SK-N-SH (cell line): ENCODE measurements around the gene BAIAP2L2. TPM values are rescaled to one million over a fixed set of nuclear protein-coding genes. Genes with fewer than 3 reads are reported as not detected.
A peak's percentile ranks its signal among the peaks of the same experiment; 100 is the strongest.

Experiments used
- CTCF ChIA-PET: fragments of 300-600, 350-600 bp; formaldehyde crosslinking; extraction: SDS; loops from one replicate; lab custom pipeline; 2021; lab: Yijun Ruan, JAX
- POLR2A ChIA-PET: fragments of 350-600 bp; sonication (Branson Sonifier 250); formaldehyde crosslinking; extraction: SDS; loops from one replicate; lab custom pipeline; 2020; ENCODE audit warnings: antibody characterized with exemption, inconsistent platforms; lab: Yijun Ruan, JAX
- DNase-seq: peaks from one replicate; pipeline ENCODE4 v3.0.0; 2012
- H2AFZ ChIP-seq: fragments of 200-600 bp; sonication (generic); 2 replicates; pipeline ENCODE4 v1.8.1; 2016; ENCODE audit warnings: antibody characterized with exemption, mild to moderate bottlenecking, low read depth
- H3F3A ChIP-seq: fragments of 200-600 bp; sonication (generic); replicated peaks from 2 replicates; pipeline ENCODE3; 2016; ENCODE audit warnings: antibody characterized with exemption, mild to moderate bottlenecking; ENCODE audit not compliant: insufficient read depth
- H3K27ac ChIP-seq, 2 experiments: fragments of 200-500 bp in 1 of 2; fragments of 200-600 bp in 1 of 2; sonication (Bioruptor generic) in 1 of 2; sonication (generic), shearing (Covaris generic) in 1 of 2; 2 replicates each; pipeline versions ENCODE4 v1.5.1 to v1.6.1; 2014 to 2016; ENCODE audit warnings: low read depth in 2 of 2, inconsistent platforms in 1 of 2, low read length in 1 of 2, mild to moderate bottlenecking in 1 of 2, mixed read lengths in 1 of 2
- H3K27me3 ChIP-seq: fragments of 200-600 bp; sonication (generic), shearing (Covaris generic); 2 replicates; pipeline ENCODE4 v1.6.1; 2016; ENCODE audit warnings: mixed run types; ENCODE audit not compliant: insufficient read depth
- H3K36me3 ChIP-seq, 2 experiments: fragments of 200-500 bp in 1 of 2; fragments of 200-600 bp in 1 of 2; sonication (Bioruptor generic) in 1 of 2; sonication (generic) in 1 of 2; replicated peaks in 1 of 2; 2 replicates each; pipeline versions ENCODE3 to v1.5.1; 2014 to 2016; ENCODE audit warnings: low read length in 1 of 2, mild to moderate bottlenecking in 1 of 2; ENCODE audit not compliant: insufficient read depth in 2 of 2, control insufficient read depth in 1 of 2
- H3K4me1 ChIP-seq, 2 experiments: fragments of 200-500 bp in 1 of 2; fragments of 200-600 bp in 1 of 2; sonication (Bioruptor generic) in 1 of 2; sonication (generic), shearing (Covaris generic) in 1 of 2; 2 replicates each; pipeline versions ENCODE4 v1.5.1 to v1.6.1; 2014 to 2016; ENCODE audit warnings: low read depth in 1 of 2, low read length in 1 of 2, mixed run types in 1 of 2; ENCODE audit not compliant: insufficient read depth in 2 of 2, control insufficient read depth in 1 of 2
- H3K4me2 ChIP-seq: fragments of 200-600 bp; sonication (generic), shearing (Covaris generic); 2 replicates; pipeline ENCODE4 v1.6.1; 2017; ENCODE audit warnings: mixed run types
- H3K4me3 ChIP-seq, 2 experiments: fragments of 200-500 bp in 1 of 2; fragments of 200-600 bp in 1 of 2; sonication (Bioruptor generic) in 1 of 2; sonication (generic), shearing (Covaris generic) in 1 of 2; 2 replicates each; pipeline versions ENCODE4 v1.5.1 to v1.8.1; 2014 to 2016; ENCODE audit warnings: low read depth in 2 of 2, inconsistent platforms in 1 of 2, low read length in 1 of 2, mild to moderate bottlenecking in 1 of 2, mixed read lengths in 1 of 2, moderate library complexity in 1 of 2
- H3K79me2 ChIP-seq: fragments of 200-600 bp; sonication (generic); 2 replicates; pipeline ENCODE4 v1.8.1; 2017; ENCODE audit warnings: mild to moderate bottlenecking; ENCODE audit not compliant: insufficient read depth
- H3K9ac ChIP-seq: fragments of 200-600 bp; sonication (generic); 2 replicates; pipeline ENCODE4 v1.6.1; 2017; ENCODE audit warnings: mixed run types
- H3K9me2 ChIP-seq: fragments of 200-600 bp; sonication (generic); 2 replicates; pipeline ENCODE4 v1.6.1; 2017; ENCODE audit warnings: mixed run types
- H3K9me3 ChIP-seq: fragments of 200-600 bp; sonication (generic); 2 replicates; pipeline ENCODE4 v1.6.1; 2017; ENCODE audit warnings: mixed run types, mild to moderate bottlenecking, moderate library complexity
- H4K20me1 ChIP-seq: fragments of 200-600 bp; sonication (generic); 2 replicates; pipeline ENCODE4 v1.6.1; 2017; ENCODE audit warnings: mild to moderate bottlenecking, mixed run types; ENCODE audit not compliant: insufficient read depth
- FOSL2 ChIP-seq: IDR thresholded peaks from 2 replicates; pipeline ENCODE4 v1.4.0; 2012; ENCODE audit warnings: low read depth, mild to moderate bottlenecking, moderate library complexity, borderline replicate concordance
- FOXJ3 ChIP-seq: sonication (generic); formaldehyde crosslinking; IDR thresholded peaks from 2 replicates; pipeline ENCODE4 v1.5.1; 2020; ENCODE audit warnings: mild to moderate bottlenecking, missing genetic modification reagents
- NRF1 ChIP-seq: IDR thresholded peaks from 2 replicates; pipeline ENCODE4 v1.6.1; 2012; ENCODE audit warnings: low read depth, mild to moderate bottlenecking, low read length
- PBX3 ChIP-seq: IDR thresholded peaks from 2 replicates; pipeline ENCODE4; 2012
- POLR2AphosphoS5 ChIP-seq: IDR thresholded peaks from 2 replicates; pipeline ENCODE4 v1.6.1; 2012; ENCODE audit warnings: low read depth, low read length
- TCF12 ChIP-seq: IDR thresholded peaks from 2 replicates; pipeline ENCODE4 v1.4.0; 2012
- USF1 ChIP-seq: IDR thresholded peaks from 2 replicates; pipeline ENCODE4 v1.4.0; 2012; ENCODE audit warnings: low read depth, borderline replicate concordance
- WGBS: methylation state at CpG from one replicate; pipeline ENCODE4 v1.1.6; 2017; ENCODE audit warnings: low lambda C conversion rate; 5-methylcytosine and 5-hydroxymethylcytosine counted together
- polyA plus RNA-seq, 3 experiments: library from polyadenylated mRNA; depleted of rRNA; stranded (reverse); fragments of >200 nt; gene quantifications; 2 replicates each; pipeline ENCODE4 v1.2.3, GENCODE V29; 2012
- TF ChIP-seq, protein P1 (sequence below): fragments of 200-600 bp; sonication (generic); IDR thresholded peaks from 2 replicates; pipeline ENCODE4 v1.6.1; 2017; ENCODE audit warnings: antibody characterized with exemption, mild to moderate bottlenecking, moderate library complexity
- TF ChIP-seq, protein P2 (sequence below): IDR thresholded peaks from 2 replicates; pipeline ENCODE4 v1.4.0; 2012; ENCODE audit warnings: low read depth, borderline replicate concordance

BAIAP2L2 gene
- polyA plus RNA-seq, 1 of the 3 experiments (the other 2 are of a cell fraction) = 0.16 TPM

GRCh38 chr22:38081636-38081940, 28.9 kb downstream of the BAIAP2L2 start:
- 92% methylated on average over 2 of the region's 17 CpGs for WGBS

GRCh38 chr22:38080850-38081635, 29.4 kb downstream of the BAIAP2L2 start:
- POLR2A ChIA-PET = no interaction called here
- TF ChIP-seq USF1 (no peak), FOXJ3 (no peak), TCF12 (no peak)
- TF ChIP-seq, protein P1, sequence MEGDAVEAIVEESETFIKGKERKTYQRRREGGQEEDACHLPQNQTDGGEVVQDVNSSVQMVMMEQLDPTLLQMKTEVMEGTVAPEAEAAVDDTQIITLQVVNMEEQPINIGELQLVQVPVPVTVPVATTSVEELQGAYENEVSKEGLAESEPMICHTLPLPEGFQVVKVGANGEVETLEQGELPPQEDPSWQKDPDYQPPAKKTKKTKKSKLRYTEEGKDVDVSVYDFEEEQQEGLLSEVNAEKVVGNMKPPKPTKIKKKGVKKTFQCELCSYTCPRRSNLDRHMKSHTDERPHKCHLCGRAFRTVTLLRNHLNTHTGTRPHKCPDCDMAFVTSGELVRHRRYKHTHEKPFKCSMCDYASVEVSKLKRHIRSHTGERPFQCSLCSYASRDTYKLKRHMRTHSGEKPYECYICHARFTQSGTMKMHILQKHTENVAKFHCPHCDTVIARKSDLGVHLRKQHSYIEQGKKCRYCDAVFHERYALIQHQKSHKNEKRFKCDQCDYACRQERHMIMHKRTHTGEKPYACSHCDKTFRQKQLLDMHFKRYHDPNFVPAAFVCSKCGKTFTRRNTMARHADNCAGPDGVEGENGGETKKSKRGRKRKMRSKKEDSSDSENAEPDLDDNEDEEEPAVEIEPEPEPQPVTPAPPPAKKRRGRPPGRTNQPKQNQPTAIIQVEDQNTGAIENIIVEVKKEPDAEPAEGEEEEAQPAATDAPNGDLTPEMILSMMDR = no peak

More at GRCh38 chr22:38081636-38081940, 28.9 kb downstream of the BAIAP2L2 start:
- Histone ChIP-seq H3K4me3 (peak overlapping the region in 1 of 2 experiments; percentile 6; a peak in 1 of 4 replicates), H3K9ac (no peak overlapping the region), H3F3A (no peaks in the 10 kb centered on the region), H2AFZ (no peak overlapping the region), H3K4me1 (peaks cover 0 to 2% of the 10 kb centered on the region in 2 experiments; a peak in 1 of 4 replicates), H3K4me2 (no peak overlapping the region), H3K36me3 (no peaks in the 10 kb centered on the region), H3K27me3 (no peaks in the 10 kb centered on the region), H3K79me2 (no peaks in the 10 kb centered on the region), H3K27ac (no peak overlapping the region), H4K20me1 (no peaks in the 10 kb centered on the region), H3K9me3 (no peaks in the 10 kb centered on the region), H3K9me2 (no peaks in the 10 kb centered on the region)
- DNase-seq = no peak
- ChIA-PET POLR2A (no interaction called here), CTCF (no interaction called here)
- TF ChIP-seq, protein P2, sequence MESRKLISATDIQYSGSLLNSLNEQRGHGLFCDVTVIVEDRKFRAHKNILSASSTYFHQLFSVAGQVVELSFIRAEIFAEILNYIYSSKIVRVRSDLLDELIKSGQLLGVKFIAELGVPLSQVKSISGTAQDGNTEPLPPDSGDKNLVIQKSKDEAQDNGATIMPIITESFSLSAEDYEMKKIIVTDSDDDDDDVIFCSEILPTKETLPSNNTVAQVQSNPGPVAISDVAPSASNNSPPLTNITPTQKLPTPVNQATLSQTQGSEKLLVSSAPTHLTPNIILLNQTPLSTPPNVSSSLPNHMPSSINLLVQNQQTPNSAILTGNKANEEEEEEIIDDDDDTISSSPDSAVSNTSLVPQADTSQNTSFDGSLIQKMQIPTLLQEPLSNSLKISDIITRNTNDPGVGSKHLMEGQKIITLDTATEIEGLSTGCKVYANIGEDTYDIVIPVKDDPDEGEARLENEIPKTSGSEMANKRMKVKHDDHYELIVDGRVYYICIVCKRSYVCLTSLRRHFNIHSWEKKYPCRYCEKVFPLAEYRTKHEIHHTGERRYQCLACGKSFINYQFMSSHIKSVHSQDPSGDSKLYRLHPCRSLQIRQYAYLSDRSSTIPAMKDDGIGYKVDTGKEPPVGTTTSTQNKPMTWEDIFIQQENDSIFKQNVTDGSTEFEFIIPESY = no peak
- TF ChIP-seq FOXJ3 = no peak
- no peak for TF ChIP-seq FOSL2
- TF ChIP-seq POLR2AphosphoS5 = no peak
- TF ChIP-seq, protein P1 = no peak
- no peak for TF ChIP-seq NRF1
- TF ChIP-seq PBX3 = no peak

More at GRCh38 chr22:38080850-38081635, 29.4 kb downstream of the BAIAP2L2 start:
- Histone ChIP-seq H3K36me3 (no peaks in the 10 kb centered on the region), H3F3A (no peaks in the 10 kb centered on the region), H4K20me1 (no peaks in the 10 kb centered on the region), H3K9me2 (no peaks in the 10 kb centered on the region), H3K4me2 (no peak overlapping the region), H3K79me2 (no peaks in the 10 kb centered on the region), H3K9ac (no peak overlapping the region), H3K4me1 (peaks cover 0 to 2% of the 10 kb centered on the region in 2 experiments; a peak in 1 of 4 replicates), H3K27ac (no peak overlapping the region), H3K4me3 (peak overlapping the region in 1 of 2 experiments; percentile 6; a peak in 1 of 4 replicates), H3K9me3 (no peaks in the 10 kb centered on the region), H3K27me3 (no peaks in the 10 kb centered on the region), H2AFZ (no peak overlapping the region)
- CTCF ChIA-PET = interaction anchor here (0.6 kb wide), 1 partner anchor 274 kb away, joined by 3 read pairs; no protein-coding TSS in a partner anchor
- 58% methylated on average over 8 of the region's 110 CpGs for WGBS
- DNase-seq = peak; percentile 76
